Testis (tissue), 3 donors: ENCODE data around the gene UBA6. TPM values are rescaled to one million over a fixed set of nuclear protein-coding genes. Genes with fewer than 3 reads are reported as not detected.

Experiments used
- DNase-seq: peaks from one replicate; pipeline ENCODE4 v3.0.0-alpha.2; 2019
- H3K27ac ChIP-seq, 2 donors: fragments of 200-600 bp; sonication (generic); one replicate each; pipeline ENCODE4 v1.5.1; 2019
- H3K27me3 ChIP-seq: fragments of 200-600 bp; sonication (generic); one replicate; pipeline ENCODE4 v1.5.1; 2019
- H3K36me3 ChIP-seq: fragments of 200-600 bp; sonication (generic); one replicate; pipeline ENCODE4 v1.5.1; 2017; ENCODE audit warnings: low read depth; ENCODE audit errors: missing control alignments
- H3K4me1 ChIP-seq: fragments of 200-600 bp; sonication (generic); one replicate; pipeline ENCODE4 v1.5.1; 2019
- H3K4me3 ChIP-seq, 2 donors: fragments of 200-600 bp; sonication (generic); one replicate each; pipeline ENCODE4 v1.5.1; 2017 to 2019
- H3K9me3 ChIP-seq: fragments of 200-600 bp; sonication (generic); one replicate; pipeline ENCODE4 v1.5.1; 2017
- POLR2A ChIP-seq: fragments of 450-650 bp; IDR thresholded peaks from one replicate; pipeline ENCODE4 v1.6.1; 2017; ENCODE audit warnings: antibody characterized with exemption, mild to moderate bottlenecking, moderate library complexity
- WGBS, 2 donors: methylation state at CpG; one replicate each; pipeline ENCODE4 v1.1.5; 2018; 5-methylcytosine and 5-hydroxymethylcytosine counted together
- intact Hi-C: fragments of 100-400 bp; cut with DNase I; formaldehyde crosslinking; loops from one replicate; pipeline ENCODE4 v1.15.1; 2023; ENCODE audit warnings: low total_unique reads
- polyA plus RNA-seq: library from polyadenylated mRNA; stranded (reverse); fragments of 350-450 nt; fragmentation: Illumina TruSeq; extraction: RNeasy Lipid Tissue Mini Kit (QIAGEN cat#74804); gene quantifications from one replicate; pipeline ENCODE4 v1.2.3, GENCODE V29; 2014; ENCODE audit warnings: low read depth, low replicate concordance; ENCODE audit not compliant: insufficient read depth
- total RNA-seq, 2 donors: library from RNA; depleted of rRNA; stranded (reverse); fragments of >200 nt; gene quantifications; one replicate each; pipeline ENCODE4 v1.2.3, GENCODE V29; 2016
- TF ChIP-seq, protein P1 (sequence below), 3 experiments: fragments of 450-650 bp in 2 of 3; fragments of 200-600 bp in 1 of 3; sonication (generic) in 1 of 3; IDR thresholded peaks; one replicate each; pipeline ENCODE4 v1.5.1; 2016 to 2019; ENCODE audit warnings: antibody characterized with exemption in 3 of 3, mild to moderate bottlenecking in 2 of 3, moderate library complexity in 1 of 3

The UBA6 gene
- total and polyA plus RNA-seq, 3 donors from 2014 or later, result 19.7 to 86.8 (median 76.2) TPM

DNA sequence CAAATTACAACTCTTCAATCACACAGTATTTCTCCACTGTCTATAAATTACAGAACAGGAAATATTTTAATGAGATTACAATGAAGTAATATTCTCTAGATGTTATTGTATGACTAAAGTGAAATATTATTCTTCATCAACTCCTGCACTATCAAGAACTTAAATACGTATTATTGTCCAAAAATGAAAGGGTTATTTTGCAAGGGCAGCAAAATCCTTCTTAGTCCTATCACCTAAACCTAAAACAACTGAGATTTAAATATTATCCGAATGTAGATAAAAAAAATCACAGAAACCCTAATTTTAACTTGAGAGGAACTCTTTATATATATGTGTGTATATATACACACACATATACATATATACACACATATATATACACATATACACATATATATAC lies 4.9 kb downstream of the UBA6 start:
- no peaks in the 10 kb centered on the region for H3K36me3 ChIP-seq
- no peaks in the 10 kb centered on the region for H3K4me1 ChIP-seq
- no peak overlapping the region for H3K27ac ChIP-seq
- WGBS, 2 donors, result 94 to 96% methylated on average over 2 of the region's 2 CpGs
- no peaks in the 10 kb centered on the region for H3K27me3 ChIP-seq
- H3K4me3 ChIP-seq, result no peak overlapping the region
- intact Hi-C loops, result no loop called here
- DNase-seq, result no peak
- H3K9me3 ChIP-seq, result no peaks in the 10 kb centered on the region
- no peak for TF ChIP-seq POLR2A
- TF ChIP-seq, protein P1, sequence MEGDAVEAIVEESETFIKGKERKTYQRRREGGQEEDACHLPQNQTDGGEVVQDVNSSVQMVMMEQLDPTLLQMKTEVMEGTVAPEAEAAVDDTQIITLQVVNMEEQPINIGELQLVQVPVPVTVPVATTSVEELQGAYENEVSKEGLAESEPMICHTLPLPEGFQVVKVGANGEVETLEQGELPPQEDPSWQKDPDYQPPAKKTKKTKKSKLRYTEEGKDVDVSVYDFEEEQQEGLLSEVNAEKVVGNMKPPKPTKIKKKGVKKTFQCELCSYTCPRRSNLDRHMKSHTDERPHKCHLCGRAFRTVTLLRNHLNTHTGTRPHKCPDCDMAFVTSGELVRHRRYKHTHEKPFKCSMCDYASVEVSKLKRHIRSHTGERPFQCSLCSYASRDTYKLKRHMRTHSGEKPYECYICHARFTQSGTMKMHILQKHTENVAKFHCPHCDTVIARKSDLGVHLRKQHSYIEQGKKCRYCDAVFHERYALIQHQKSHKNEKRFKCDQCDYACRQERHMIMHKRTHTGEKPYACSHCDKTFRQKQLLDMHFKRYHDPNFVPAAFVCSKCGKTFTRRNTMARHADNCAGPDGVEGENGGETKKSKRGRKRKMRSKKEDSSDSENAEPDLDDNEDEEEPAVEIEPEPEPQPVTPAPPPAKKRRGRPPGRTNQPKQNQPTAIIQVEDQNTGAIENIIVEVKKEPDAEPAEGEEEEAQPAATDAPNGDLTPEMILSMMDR (IDR thresholded peaks at IDR 0.05), result no peak

DNA sequence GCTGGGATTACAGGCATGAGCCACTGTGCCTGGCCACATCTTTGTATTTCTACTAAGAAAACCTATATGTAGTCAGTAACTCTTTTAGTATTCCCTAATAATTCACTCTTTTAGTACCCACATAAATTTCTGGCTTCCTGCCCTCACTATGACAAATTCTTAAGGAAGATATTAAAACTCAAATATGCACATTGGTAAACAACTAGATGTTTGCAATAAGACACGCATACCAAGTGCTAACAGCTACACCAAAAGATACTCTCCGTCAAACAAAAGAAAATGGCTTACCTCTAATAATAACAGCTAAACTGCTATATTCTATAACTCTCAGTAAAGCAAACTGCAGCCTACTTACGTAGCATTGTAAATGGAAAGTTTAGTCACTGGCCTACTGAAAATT lies 6.3 kb downstream of the UBA6 start:
- no peak overlapping the region for H3K27ac ChIP-seq
- WGBS, 2 donors, result 98 to 99% methylated on average over 3 of the region's 3 CpGs
- H3K9me3 ChIP-seq, result no peaks in the 10 kb centered on the region
- DNase-seq, result no peak
- H3K27me3 ChIP-seq, result no peaks in the 10 kb centered on the region
- TF ChIP-seq, protein P1 (IDR thresholded peaks at IDR 0.05), result no peak
- no peak overlapping the region for H3K4me3 ChIP-seq
- intact Hi-C loops, result no loop called here
- H3K36me3 ChIP-seq, result no peaks in the 10 kb centered on the region
- no peaks in the 10 kb centered on the region for H3K4me1 ChIP-seq

DNA sequence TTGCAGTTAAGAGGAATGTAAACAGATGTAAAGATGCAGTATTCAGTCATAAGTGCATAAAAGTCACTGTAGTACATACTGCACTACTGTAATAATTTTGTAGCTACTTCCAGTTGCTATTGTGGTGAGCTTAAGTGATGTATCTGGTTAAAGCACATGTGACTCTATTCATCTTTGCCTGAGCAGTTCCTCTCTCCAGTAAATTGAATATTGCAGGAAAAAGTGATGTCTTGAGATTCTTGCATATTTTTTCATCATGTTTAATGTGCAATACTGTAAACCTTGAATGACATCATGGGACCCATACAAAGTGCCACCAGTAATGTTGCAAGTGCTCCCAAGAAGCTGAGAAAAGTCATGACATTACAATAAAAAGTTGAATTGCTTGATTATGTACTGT lies 9.6 kb downstream of the UBA6 start:
- intact Hi-C loops, result no loop called here
- no peak overlapping the region for H3K27ac ChIP-seq
- no peaks in the 10 kb centered on the region for H3K9me3 ChIP-seq
- TF ChIP-seq, protein P1 (IDR thresholded peaks at IDR 0.05), result no peak
- no peak for TF ChIP-seq POLR2A
- H3K27me3 ChIP-seq, result no peaks in the 10 kb centered on the region
- H3K4me3 ChIP-seq, result no peak overlapping the region
- H3K4me1 ChIP-seq, result no peaks in the 10 kb centered on the region
- no peaks in the 10 kb centered on the region for H3K36me3 ChIP-seq
- DNase-seq, result no peak

DNA sequence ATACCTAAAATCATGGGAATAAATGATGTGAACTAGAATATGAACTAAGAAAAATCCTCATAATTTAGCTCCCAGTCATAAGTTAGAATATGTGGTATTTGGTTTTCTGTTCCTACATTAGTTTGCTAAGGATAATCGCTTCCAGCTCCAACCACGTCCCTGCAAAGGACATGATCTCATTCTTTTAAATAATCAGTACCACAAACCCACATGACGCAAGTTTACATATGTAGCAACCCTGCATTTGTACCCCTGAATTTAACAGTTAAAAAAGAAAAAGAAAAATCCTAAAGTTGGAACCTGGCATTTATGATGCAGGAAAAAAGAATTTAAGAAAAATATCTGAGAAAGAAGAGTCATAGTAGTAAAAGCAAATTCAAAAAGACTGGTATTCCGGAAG lies 13.3 kb downstream of the UBA6 start:
- Histone ChIP-seq H3K27ac (no peak overlapping the region), H3K36me3 (no peaks in the 10 kb centered on the region), H3K4me3 (no peak overlapping the region), H3K9me3 (no peaks in the 10 kb centered on the region), H3K4me1 (no peaks in the 10 kb centered on the region), H3K27me3 (no peaks in the 10 kb centered on the region)
- TF ChIP-seq POLR2A, result no peak
- TF ChIP-seq, protein P1 (IDR thresholded peaks at IDR 0.05), result no peak
- 91 to 95% methylated on average over 4 of the region's 4 CpGs for WGBS, 2 donors
- DNase-seq, result no peak
- intact Hi-C loops, result no loop called here

DNA sequence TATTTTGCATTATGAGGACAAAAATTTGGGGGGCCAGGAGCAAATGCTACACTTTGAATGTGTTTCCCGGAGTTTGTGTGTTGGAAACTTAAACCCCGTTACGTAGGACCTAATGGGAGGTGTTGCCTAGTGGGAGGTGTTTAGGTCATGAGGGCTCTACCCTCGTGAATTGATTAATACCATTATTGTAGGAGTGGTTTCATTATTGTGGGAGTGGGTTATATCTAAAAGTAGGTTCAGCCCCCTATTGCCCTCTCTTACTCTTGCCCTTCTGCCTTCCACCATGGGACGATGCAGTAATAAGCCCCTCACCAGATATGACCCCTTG lies 15.5 kb downstream of the UBA6 start:
- no peak for DNase-seq
- H3K9me3 ChIP-seq, result no peaks in the 10 kb centered on the region
- intact Hi-C loops, result no loop called here
- H3K27ac ChIP-seq, result no peak overlapping the region
- 95 to 96% methylated on average over 5 of the region's 5 CpGs for WGBS, 2 donors
- TF ChIP-seq, protein P1 (IDR thresholded peaks at IDR 0.05), result no peak
- no peak for TF ChIP-seq POLR2A
- H3K36me3 ChIP-seq, result no peaks in the 10 kb centered on the region
- H3K27me3 ChIP-seq, result no peaks in the 10 kb centered on the region
- no peak overlapping the region for H3K4me3 ChIP-seq
- no peaks in the 10 kb centered on the region for H3K4me1 ChIP-seq
